GM23338 (cell line): ENCODE data around the gene PRELP.

Experiments used
- CREB1 ChIP-seq: fragments of 250-450 bp; sonication (Bioruptor Pico); IDR thresholded peaks from 2 replicates; pipeline ENCODE4 v1.5.0; 2020; ENCODE audit warnings: low read depth, mild to moderate bottlenecking, moderate library complexity
- CTCF ChIP-seq, 2 experiments: fragments of 200-600 bp in 1 of 2; sonication (generic) in 1 of 2; conservative IDR thresholded peaks; 2 replicates each; pipeline versions ENCODE4 v1.5.1 to v1.6.1; 2016 to 2017; ENCODE audit warnings: antibody characterized with exemption in 2 of 2, low read depth in 2 of 2, mild to moderate bottlenecking in 2 of 2, moderate library complexity in 1 of 2
- ETS1 ChIP-seq: IDR thresholded peaks from 2 replicates; pipeline ENCODE4 v1.6.1; 2016; ENCODE audit warnings: antibody characterized with exemption
- EZH2 ChIP-seq: fragments of 200-600 bp; sonication (generic); IDR thresholded peaks from one replicate; pipeline ENCODE4 v1.8.0; 2017; ENCODE audit warnings: antibody characterized with exemption, mild to moderate bottlenecking, low read depth; ENCODE audit not compliant: unreplicated experiment
- EZH2phosphoT487 ChIP-seq: fragments of 200-600 bp; sonication (generic); IDR thresholded peaks from one replicate; pipeline ENCODE4 v1.8.1; 2018; ENCODE audit warnings: antibody characterized with exemption; ENCODE audit not compliant: unreplicated experiment
- JUNB ChIP-seq: IDR thresholded peaks from one replicate; pipeline ENCODE4 v1.6.1; 2016; ENCODE audit warnings: antibody characterized with exemption; ENCODE audit not compliant: unreplicated experiment
- POLR2AphosphoS5 ChIP-seq: IDR thresholded peaks from 2 replicates; pipeline ENCODE4 v1.6.1; 2016; ENCODE audit warnings: antibody characterized with exemption, low read depth
- REST ChIP-seq: IDR thresholded peaks from one replicate; pipeline ENCODE4 v1.6.1; 2018; ENCODE audit warnings: antibody characterized with exemption; ENCODE audit not compliant: unreplicated experiment
- STAT1 ChIP-seq: IDR thresholded peaks from one replicate; pipeline ENCODE4 v1.6.1; 2016; ENCODE audit warnings: antibody characterized with exemption; ENCODE audit not compliant: unreplicated experiment
- ZNF462 ChIP-seq: fragments of 250-450 bp; sonication (Bioruptor Pico); IDR thresholded peaks from 2 replicates; pipeline ENCODE4 v1.5.0; 2020; ENCODE audit warnings: mild to moderate bottlenecking, moderate library complexity

GRCh38 chr1:203459671-203460201 is 15.9 kb upstream of the PRELP start:
- TF ChIP-seq CTCF (conservative IDR thresholded peaks at IDR 0.05; ENCODE audit: low read depth in 2 of 2) (no peak), EZH2phosphoT487 (no peak), EZH2 (no peak), ETS1 (no peak), POLR2AphosphoS5 (no peak), REST (no peak), ZNF462 (no peak), JUNB (no peak), STAT1 (no peak), CREB1 (CRISPR knock-in tag) (no peak)
